Vagina (tissue), 2 donors: ENCODE data around the gene CD81. TPM values are rescaled to one million over a fixed set of nuclear protein-coding genes. Genes with fewer than 3 reads are reported as not detected.

Experiments used
- DNase-seq, 2 donors: peaks; one replicate each; pipeline ENCODE4 v3.0.0-alpha.2; 2017; ENCODE audit errors: extremely low spot score in 2 of 2
- H3K27ac ChIP-seq: fragments of 200-600 bp; sonication (generic); one replicate; pipeline ENCODE4 v1.5.1; 2019
- H3K27me3 ChIP-seq: fragments of 200-600 bp; sonication (generic); one replicate; pipeline ENCODE4 v1.5.1; 2019
- H3K36me3 ChIP-seq, 2 donors: fragments of 200-600 bp; sonication (generic); one replicate each; pipeline ENCODE4 v1.5.1; 2017 to 2019
- H3K4me1 ChIP-seq: fragments of 200-600 bp; sonication (generic); one replicate; pipeline ENCODE4 v1.5.1; 2019
- H3K4me3 ChIP-seq, 2 donors: fragments of 200-600 bp; sonication (generic); 1 replicate in 1 of 2; 2 replicates in 1 of 2; pipeline ENCODE4 v1.5.1; 2016 to 2019
- H3K9me3 ChIP-seq: fragments of 200-600 bp; sonication (generic); one replicate; pipeline ENCODE4 v1.5.1; 2019
- CTCF ChIP-seq, 3 experiments: fragments of 450-650 bp in 2 of 3; fragments of 200-600 bp in 1 of 3; sonication (generic) in 1 of 3; IDR thresholded peaks; one replicate each; pipeline ENCODE4 v1.5.1; 2017 to 2019; ENCODE audit warnings: antibody characterized with exemption in 3 of 3, mild to moderate bottlenecking in 2 of 3, moderate library complexity in 2 of 3
- POLR2A ChIP-seq, 2 donors: fragments of 450-650 bp; IDR thresholded peaks; one replicate each; pipeline ENCODE4 v1.6.1; 2017; ENCODE audit warnings: antibody characterized with exemption in 2 of 2, mild to moderate bottlenecking in 2 of 2, moderate library complexity in 2 of 2
- POLR2AphosphoS5 ChIP-seq, 2 donors: sonication (generic); formaldehyde crosslinking; IDR thresholded peaks; one replicate each; pipeline ENCODE4 v1.9.0; 2017; ENCODE audit warnings: antibody characterized with exemption in 2 of 2, mild to moderate bottlenecking in 2 of 2, low read depth in 1 of 2; ENCODE audit not compliant: insufficient read depth in 1 of 2
- intact Hi-C: fragments of 100-400 bp; cut with DNase I; formaldehyde crosslinking; loops from one replicate; pipeline ENCODE4 v1.15.1; 2023
- total RNA-seq: library from RNA; depleted of rRNA; stranded (reverse); fragments of >200 nt; gene quantifications from one replicate; pipeline ENCODE4 v1.2.3, GENCODE V29; 2016

Gene CD81
- total RNA-seq, 1 donor from 2014 or later, result 526 TPM

GRCh38 chr11:2401436-2401984, 24.4 kb downstream of the CD81 start:
- H3K4me3 ChIP-seq, result peak overlapping the region; percentile 87 to 97
- H3K9me3 ChIP-seq, result no peaks in the 10 kb centered on the region
- peak in 1 of 2 donors; percentile 90 for DNase-seq
- H3K27me3 ChIP-seq, result no peaks in the 10 kb centered on the region
- H3K4me1 ChIP-seq, result peaks cover 37% of the 10 kb centered on the region
- TF ChIP-seq POLR2AphosphoS5 (IDR thresholded peaks at IDR 0.05; ENCODE audit: insufficient read depth in 1 of 2, low read depth in 1 of 2) (no peak), CTCF (IDR thresholded peaks at IDR 0.05) (no peak), POLR2A (IDR thresholded peaks at IDR 0.05) (no peak)
- peak overlapping the region; percentile 86 for H3K27ac ChIP-seq
- H3K36me3 ChIP-seq, result peaks cover 0 to 35% of the 10 kb centered on the region in 2 donors
- intact Hi-C loops, result no loop called here

- intact Hi-C loops, result no loop called here
- H3K4me3 ChIP-seq, result no peak overlapping the region
- H3K9me3 ChIP-seq, result no peaks in the 10 kb centered on the region
- no peak for DNase-seq
- TF ChIP-seq POLR2A (IDR thresholded peaks at IDR 0.05), result no peak
- no peak for TF ChIP-seq POLR2AphosphoS5 (IDR thresholded peaks at IDR 0.05; ENCODE audit: insufficient read depth in 1 of 2, low read depth in 1 of 2)
- TF ChIP-seq CTCF (IDR thresholded peaks at IDR 0.05), result no peak
- no peaks in the 10 kb centered on the region for H3K27me3 ChIP-seq
- H3K36me3 ChIP-seq, result peaks cover 0 to 29% of the 10 kb centered on the region in 2 donors
- peaks cover 37% of the 10 kb centered on the region for H3K4me1 ChIP-seq
- H3K27ac ChIP-seq, result no peak overlapping the region
Measured at GRCh38 chr11:2402106-2402505, 25.0 kb downstream of the CD81 start.

- Histone ChIP-seq H3K36me3 (peaks cover 0 to 23% of the 10 kb centered on the region in 2 donors), H3K9me3 (no peaks in the 10 kb centered on the region), H3K27ac (no peak overlapping the region), H3K4me3 (no peak overlapping the region), H3K27me3 (no peaks in the 10 kb centered on the region), H3K4me1 (peaks cover 36% of the 10 kb centered on the region)
- intact Hi-C loops, result no loop called here
- DNase-seq, result no peak
- TF ChIP-seq POLR2AphosphoS5 (IDR thresholded peaks at IDR 0.05; ENCODE audit: insufficient read depth in 1 of 2, low read depth in 1 of 2) (no peak), CTCF (IDR thresholded peaks at IDR 0.05) (no peak), POLR2A (IDR thresholded peaks at IDR 0.05) (no peak)
Measured at GRCh38 chr11:2402890-2403645, 26.0 kb downstream of the CD81 start.

- TF ChIP-seq POLR2AphosphoS5 (IDR thresholded peaks at IDR 0.05; ENCODE audit: insufficient read depth in 1 of 2, low read depth in 1 of 2) (no peak), CTCF (IDR thresholded peaks at IDR 0.05) (no peak), POLR2A (IDR thresholded peaks at IDR 0.05) (no peak)
- intact Hi-C loops, result no loop called here
- DNase-seq, result no peak
Measured at GRCh38 chr11:2404735-2405196, 27.7 kb downstream of the CD81 start.

GRCh38 chr11:2406451-2406850, 29.3 kb downstream of the CD81 start:
- Histone ChIP-seq H3K9me3 (no peaks in the 10 kb centered on the region), H3K4me1 (peaks cover 12% of the 10 kb centered on the region), H3K27me3 (no peaks in the 10 kb centered on the region), H3K4me3 (no peak overlapping the region), H3K36me3 (peaks cover 0 to 23% of the 10 kb centered on the region in 2 donors), H3K27ac (no peak overlapping the region)
- intact Hi-C loops, result no loop called here
- no peak for DNase-seq
- no peak for TF ChIP-seq CTCF (IDR thresholded peaks at IDR 0.05)
- no peak for TF ChIP-seq POLR2A (IDR thresholded peaks at IDR 0.05)
- no peak for TF ChIP-seq POLR2AphosphoS5 (IDR thresholded peaks at IDR 0.05; ENCODE audit: insufficient read depth in 1 of 2, low read depth in 1 of 2)

More at GRCh38 chr11:2404735-2405196, 27.7 kb downstream of the CD81 start:
- Histone ChIP-seq H3K27ac (no peak overlapping the region), H3K36me3 (peaks cover 0 to 23% of the 10 kb centered on the region in 2 donors), H3K9me3 (no peaks in the 10 kb centered on the region), H3K27me3 (no peaks in the 10 kb centered on the region), H3K4me1 (peaks cover 19% of the 10 kb centered on the region), H3K4me3 (no peak overlapping the region)
